Fibroblast of skin of right biceps (primary cell): ENCODE data around the gene HSF2BP.
"Not testable (repeated sequence)": the region's sequence is repeated elsewhere in the genome, so short reads cannot be mapped to it uniquely, and the experiment has no call there.

Experiments
- DNase-seq: peaks from one replicate; pipeline ENCODE4 v3.0.0-alpha.2; 2013

Gene HSF2BP

GRCh38 chr21:43687566-43688399 lies 28.5 kb upstream of the HSF2BP start:
- DNase-seq = no peak

GRCh38 chr21:43686811-43687565 lies 27.7 kb upstream of the HSF2BP start:
- no peak for DNase-seq

GRCh38 chr21:43684424-43684823 lies 25.1 kb upstream of the HSF2BP start:
- no peak for DNase-seq

- DNase-seq = no peak
These were observed 22.4 kb upstream of the HSF2BP start for GRCh38 chr21:43681650-43682049.

- DNase-seq = not testable (repeated sequence)
These were observed 21.1 kb upstream of the HSF2BP start for GRCh38 chr21:43680421-43680820.

GRCh38 chr21:43679951-43680350 lies 20.7 kb upstream of the HSF2BP start:
- DNase-seq = no peak

- DNase-seq = no peak
These were observed 17.1 kb upstream of the HSF2BP start for GRCh38 chr21:43676391-43676790.

- no peak for DNase-seq
These were observed 16.6 kb upstream of the HSF2BP start for GRCh38 chr21:43675871-43676270.

- no peak for DNase-seq
These were observed 10.7 kb upstream of the HSF2BP start for GRCh38 chr21:43669828-43670605.

GRCh38 chr21:43667191-43667904 lies 8.1 kb upstream of the HSF2BP start:
- peak; percentile 69 for DNase-seq

GRCh38 chr21:43665879-43666278 lies 6.6 kb upstream of the HSF2BP start:
- no peak for DNase-seq

- no peak for DNase-seq
These were observed 5.1 kb upstream of the HSF2BP start for GRCh38 chr21:43664358-43664757.

- DNase-seq = no peak
These were observed 3.7 kb upstream of the HSF2BP start for GRCh38 chr21:43663033-43663432.

- no peak for DNase-seq
These were observed 3.0 kb upstream of the HSF2BP start for GRCh38 chr21:43662286-43662685.

GRCh38 chr21:43658769-43659135 lies 536 bp downstream of the HSF2BP start:
- DNase-seq = no peak

- DNase-seq = no peak
These were observed 1.1 kb downstream of the HSF2BP start for GRCh38 chr21:43658088-43658741.

- peak; percentile 41 for DNase-seq
These were observed 1.8 kb downstream of the HSF2BP start for GRCh38 chr21:43657355-43658087.

GRCh38 chr21:43654806-43655489 lies 4.3 kb downstream of the HSF2BP start:
- DNase-seq = peak; percentile 70

- DNase-seq = no peak
These were observed 5.7 kb downstream of the HSF2BP start for GRCh38 chr21:43653626-43654025.

GRCh38 chr21:43652616-43653015 lies 6.7 kb downstream of the HSF2BP start:
- DNase-seq = no peak

GRCh38 chr21:43651926-43652325 lies 7.4 kb downstream of the HSF2BP start:
- not testable (repeated sequence) for DNase-seq
